OCI-LY3 (cell line): ENCODE results near the gene MFRP.
A peak's percentile ranks its signal among the peaks of the same experiment; 100 is the strongest.

Source experiments
- H2AFZ ChIP-seq: fragments of 200-600, 300-600 bp; shearing (Covaris generic); 2 replicates; pipeline ENCODE4 v1.6.0; 2014; ENCODE audit warnings: antibody characterized with exemption, low read depth, low read length
- H3K27ac ChIP-seq: fragments of 200-600, 300-600 bp; sonication (generic); 2 replicates; pipeline ENCODE4 v1.5.1; 2014; ENCODE audit warnings: mild to moderate bottlenecking, low read length, moderate library complexity, mixed read lengths
- H3K27me3 ChIP-seq: fragments of 200-600, 300-600 bp; sonication (generic); 2 replicates; pipeline ENCODE4 v1.6.1; 2014; ENCODE audit warnings: low read depth, low read length, mixed read lengths
- H3K36me3 ChIP-seq: fragments of 200-600, 300-600 bp; sonication (generic); replicated peaks from 2 replicates; pipeline ENCODE3; 2014; ENCODE audit warnings: low read depth, low read length, mixed read lengths
- H3K4me1 ChIP-seq: fragments of 300-600, 200-600 bp; sonication (generic); 2 replicates; pipeline ENCODE4 v1.6.1; 2014; ENCODE audit warnings: low read length, mixed read lengths
- H3K4me2 ChIP-seq: fragments of 200-600, 300-600 bp; sonication (generic); 2 replicates; pipeline ENCODE4 v1.6.1; 2014; ENCODE audit warnings: low read length, mixed read lengths
- H3K4me3 ChIP-seq: fragments of 300-600, 200-600 bp; sonication (generic); 2 replicates; pipeline ENCODE4 v1.5.1; 2014; ENCODE audit warnings: antibody characterized with exemption, mild to moderate bottlenecking, low read length, moderate library complexity
- H3K79me2 ChIP-seq: fragments of 300-600, 200-600 bp; shearing (Covaris generic); 2 replicates; pipeline ENCODE4 v1.6.1; 2014; ENCODE audit warnings: mild to moderate bottlenecking, low read length, mixed read lengths
- H3K9ac ChIP-seq: fragments of 300-600, 200-600 bp; shearing (Covaris generic); 2 replicates; pipeline ENCODE4 v1.6.0; 2014; ENCODE audit warnings: mild to moderate bottlenecking, low read length, moderate library complexity
- H3K9me3 ChIP-seq: fragments of 200-600, 300-600 bp; shearing (Covaris generic); 2 replicates; pipeline ENCODE4 v1.6.1; 2014; ENCODE audit warnings: low read length, mixed read lengths; ENCODE audit not compliant: insufficient read depth
- H4K20me1 ChIP-seq: fragments of 200-600, 300-600 bp; sonication (generic); 2 replicates; pipeline ENCODE4 v1.6.1; 2016; ENCODE audit warnings: low read length, mixed read lengths; ENCODE audit not compliant: insufficient read depth
- EZH2phosphoT487 ChIP-seq: fragments of 200-600 bp; shearing (Covaris generic); IDR thresholded peaks from 2 replicates; pipeline ENCODE4 v1.6.1; 2018; ENCODE audit warnings: antibody characterized with exemption, mixed run types, low read depth
- TF ChIP-seq, protein P1 (sequence below): fragments of 200-600, 300-600 bp; sonication (generic); IDR thresholded peaks from 2 replicates; pipeline ENCODE4 v1.5.1; 2014; ENCODE audit warnings: antibody characterized with exemption, low read length, low read depth

Gene MFRP

DNA sequence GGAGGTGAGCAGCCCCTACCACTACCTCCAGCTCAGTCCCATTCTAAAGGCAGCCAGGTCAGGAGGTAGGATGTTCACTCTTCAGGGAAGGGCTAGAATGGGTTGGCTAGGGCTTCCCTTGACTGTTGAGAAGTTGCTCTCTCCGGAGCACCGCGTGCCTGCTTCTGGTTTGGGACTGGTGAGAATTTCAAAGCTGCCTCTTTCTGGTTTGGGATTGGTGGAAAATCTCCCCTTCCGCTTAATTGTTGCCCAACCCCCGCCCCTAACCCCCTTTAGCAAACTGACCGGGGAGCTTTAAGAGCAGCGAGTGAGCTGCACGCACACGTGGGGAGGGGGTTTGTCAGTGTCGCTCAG, 34.3 kb upstream of the MFRP start:
- Histone ChIP-seq H3K36me3 (no peaks in the 10 kb centered on the region), H3K27ac (no peak overlapping the region), H3K9ac (peak overlapping the region; percentile 68), H3K4me1 (peaks cover 10% of the 10 kb centered on the region; the same call in 1 of the 2 replicates), H3K4me3 (peak overlapping the region; percentile 82), H3K79me2 (no peaks in the 10 kb centered on the region), H3K4me2 (peak overlapping the region; percentile 88), H3K27me3 (0 out of 2 replicates have a peak, but pooled peaks cover 6% of the 10 kb centered on the region), H3K9me3 (no peaks in the 10 kb centered on the region), H2AFZ (peak overlapping the region; percentile 48), H4K20me1 (no peaks in the 10 kb centered on the region)
- no peak for TF ChIP-seq EZH2phosphoT487
- TF ChIP-seq, protein P1, sequence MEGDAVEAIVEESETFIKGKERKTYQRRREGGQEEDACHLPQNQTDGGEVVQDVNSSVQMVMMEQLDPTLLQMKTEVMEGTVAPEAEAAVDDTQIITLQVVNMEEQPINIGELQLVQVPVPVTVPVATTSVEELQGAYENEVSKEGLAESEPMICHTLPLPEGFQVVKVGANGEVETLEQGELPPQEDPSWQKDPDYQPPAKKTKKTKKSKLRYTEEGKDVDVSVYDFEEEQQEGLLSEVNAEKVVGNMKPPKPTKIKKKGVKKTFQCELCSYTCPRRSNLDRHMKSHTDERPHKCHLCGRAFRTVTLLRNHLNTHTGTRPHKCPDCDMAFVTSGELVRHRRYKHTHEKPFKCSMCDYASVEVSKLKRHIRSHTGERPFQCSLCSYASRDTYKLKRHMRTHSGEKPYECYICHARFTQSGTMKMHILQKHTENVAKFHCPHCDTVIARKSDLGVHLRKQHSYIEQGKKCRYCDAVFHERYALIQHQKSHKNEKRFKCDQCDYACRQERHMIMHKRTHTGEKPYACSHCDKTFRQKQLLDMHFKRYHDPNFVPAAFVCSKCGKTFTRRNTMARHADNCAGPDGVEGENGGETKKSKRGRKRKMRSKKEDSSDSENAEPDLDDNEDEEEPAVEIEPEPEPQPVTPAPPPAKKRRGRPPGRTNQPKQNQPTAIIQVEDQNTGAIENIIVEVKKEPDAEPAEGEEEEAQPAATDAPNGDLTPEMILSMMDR = no peak

DNA sequence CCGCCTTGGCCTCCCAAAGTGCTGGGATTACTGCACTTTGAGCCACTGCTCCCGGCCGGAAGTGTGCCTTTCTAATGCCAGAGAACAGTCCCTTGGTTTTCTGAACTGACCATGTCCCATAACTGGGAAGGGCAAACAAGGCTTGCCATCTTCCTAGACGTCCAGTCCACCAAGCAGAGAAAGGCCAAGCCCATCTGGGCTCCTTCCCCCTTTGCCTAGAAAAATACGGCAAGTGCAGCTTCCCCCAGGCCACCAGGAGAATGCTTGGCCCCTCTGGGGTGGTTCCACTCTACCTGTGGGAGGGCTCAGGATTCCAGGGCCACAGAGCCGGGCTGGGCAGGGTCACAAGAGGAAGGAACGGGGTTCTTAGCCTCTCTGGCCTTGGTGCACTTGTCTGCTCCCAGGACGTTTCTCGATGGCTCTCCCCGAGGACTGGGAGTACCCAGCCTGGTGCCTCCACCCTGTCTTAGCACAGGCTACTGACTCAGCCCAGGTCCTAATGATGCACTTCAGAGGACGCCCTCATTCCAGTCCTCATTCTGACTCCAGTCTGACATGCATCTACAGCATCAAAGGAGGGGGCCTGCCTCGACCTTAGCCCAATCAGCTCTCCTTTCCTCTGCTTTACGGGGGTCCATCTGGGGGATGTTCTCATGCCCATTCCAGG, 33.8 kb upstream of the MFRP start:
- no peaks in the 10 kb centered on the region for H4K20me1 ChIP-seq
- no peak overlapping the region; the same call in 1 of the 2 replicates for H2AFZ ChIP-seq
- no peak overlapping the region for H3K9ac ChIP-seq
- 0 out of 2 replicates have a peak, but pooled peaks cover 6% of the 10 kb centered on the region for H3K27me3 ChIP-seq
- no peaks in the 10 kb centered on the region for H3K79me2 ChIP-seq
- H3K4me3 ChIP-seq = peak overlapping the region; percentile 82
- no peaks in the 10 kb centered on the region for H3K36me3 ChIP-seq
- no peaks in the 10 kb centered on the region for H3K9me3 ChIP-seq
- TF ChIP-seq EZH2phosphoT487 = no peak
- TF ChIP-seq, protein P1 = no peak
- H3K4me1 ChIP-seq = peaks cover 10% of the 10 kb centered on the region; the same call in 1 of the 2 replicates
- peak overlapping the region; percentile 88 for H3K4me2 ChIP-seq
- no peak overlapping the region for H3K27ac ChIP-seq

- Histone ChIP-seq H3K4me2 (no peak overlapping the region), H3K36me3 (no peaks in the 10 kb centered on the region), H3K79me2 (no peaks in the 10 kb centered on the region), H4K20me1 (no peaks in the 10 kb centered on the region), H2AFZ (no peak overlapping the region), H3K4me1 (peaks cover 20% of the 10 kb centered on the region), H3K27ac (no peak overlapping the region), H3K27me3 (0 out of 2 replicates have a peak, but pooled peaks cover 6% of the 10 kb centered on the region), H3K4me3 (no peak overlapping the region), H3K9me3 (no peaks in the 10 kb centered on the region), H3K9ac (no peak overlapping the region)
- TF ChIP-seq, protein P1 = no peak
- no peak for TF ChIP-seq EZH2phosphoT487
These were observed 32.5 kb upstream of the MFRP start for GRCh38 chr11:119378851-119379465.

DNA sequence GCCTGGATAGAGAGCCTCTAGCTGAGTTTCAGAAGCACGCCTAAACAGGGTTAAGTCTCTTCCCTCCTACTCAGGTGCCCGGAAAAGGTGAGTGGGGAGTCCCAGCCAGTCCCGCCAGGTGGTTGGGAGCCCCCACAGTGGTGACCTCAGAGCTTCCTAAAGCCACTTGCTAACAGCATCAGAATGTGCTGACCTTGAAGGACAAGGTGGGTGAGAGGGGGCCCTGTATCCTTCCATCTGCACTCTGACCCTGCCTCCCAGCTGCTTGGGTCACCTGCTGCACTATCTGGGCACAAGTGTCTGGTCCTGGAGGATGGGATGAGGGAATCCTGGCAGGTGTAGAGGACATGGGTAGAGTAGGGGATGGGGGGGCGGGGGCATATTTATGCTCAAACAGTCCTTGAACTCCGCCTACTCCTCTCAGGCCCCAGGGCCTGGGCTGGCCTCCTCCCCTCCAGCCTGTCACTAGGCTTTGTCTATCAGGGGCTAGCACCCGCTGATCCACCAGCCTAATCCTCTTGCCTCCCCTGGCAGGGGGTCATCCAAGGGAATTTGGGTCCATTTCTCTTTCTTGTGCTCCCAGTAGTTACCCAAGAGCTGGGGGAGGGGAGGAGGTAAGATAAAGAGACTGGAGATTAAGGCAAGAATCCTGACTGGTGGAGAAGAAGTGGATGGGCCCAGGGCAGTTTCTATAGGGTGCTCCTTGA, 31.6 kb upstream of the MFRP start:
- Histone ChIP-seq H3K79me2 (no peaks in the 10 kb centered on the region), H3K4me2 (no peak overlapping the region), H3K9ac (no peak overlapping the region), H3K27ac (no peak overlapping the region), H3K27me3 (0 out of 2 replicates have a peak, but pooled peaks cover 6% of the 10 kb centered on the region), H3K4me3 (no peak overlapping the region), H3K4me1 (peaks cover 21% of the 10 kb centered on the region), H4K20me1 (no peaks in the 10 kb centered on the region), H3K36me3 (no peaks in the 10 kb centered on the region), H2AFZ (no peak overlapping the region), H3K9me3 (no peaks in the 10 kb centered on the region)
- TF ChIP-seq EZH2phosphoT487 = no peak
- TF ChIP-seq, protein P1 = no peak
